Liver (tissue), 9 donors: ENCODE data around the gene ANKRD6. TPM values are rescaled to one million over a fixed set of nuclear protein-coding genes. Genes with fewer than 3 reads are reported as not detected.

Experiments
- DNase-seq: peaks from one replicate; pipeline ENCODE4 v3.0.0-alpha.2; 2017; ENCODE audit warnings: low spot score
- H3K27ac ChIP-seq, 2 donors: one replicate each; pipeline ENCODE4 v1.7.0; 2013; ENCODE audit warnings: inconsistent platforms in 2 of 2, low read length in 2 of 2, control low read depth in 1 of 2, low read depth in 1 of 2, mild to moderate bottlenecking in 1 of 2
- H3K27me3 ChIP-seq, 4 donors: one replicate each; pipeline versions ENCODE4 v1.6.1 to v1.7.0; 2013; ENCODE audit warnings: low read length in 3 of 4, inconsistent platforms in 1 of 4, mild to moderate bottlenecking in 1 of 4, moderate library complexity in 1 of 4; ENCODE audit not compliant: control insufficient read depth in 4 of 4, insufficient read depth in 4 of 4
- H3K36me3 ChIP-seq, 4 donors: one replicate each; pipeline versions ENCODE4 v1.6.1 to v1.7.0; 2013; ENCODE audit warnings: low read length in 3 of 4, mild to moderate bottlenecking in 3 of 4, low read depth in 1 of 4, moderate library complexity in 1 of 4; ENCODE audit not compliant: control insufficient read depth in 4 of 4, insufficient read depth in 3 of 4
- H3K4me1 ChIP-seq, 4 donors: one replicate each; pipeline versions ENCODE4 v1.6.1 to v1.7.0; 2013; ENCODE audit warnings: low read length in 3 of 4, mild to moderate bottlenecking in 3 of 4, moderate library complexity in 1 of 4; ENCODE audit not compliant: control insufficient read depth in 4 of 4, insufficient read depth in 4 of 4
- H3K4me3 ChIP-seq, 3 donors: one replicate each; pipeline versions ENCODE4 v1.6.1 to v1.7.0; 2013; ENCODE audit warnings: low read length in 3 of 3, control low read depth in 1 of 3, low read depth in 1 of 3, mild to moderate bottlenecking in 1 of 3
- H3K9ac ChIP-seq, 2 donors: one replicate each; pipeline ENCODE4 v1.7.0; 2013; ENCODE audit warnings: low read length in 2 of 2, mild to moderate bottlenecking in 2 of 2, moderate library complexity in 2 of 2, control low read depth in 1 of 2, low read depth in 1 of 2
- H3K9me3 ChIP-seq, 4 donors: one replicate each; pipeline versions ENCODE4 v1.6.1 to v1.7.0; 2013; ENCODE audit warnings: low read length in 3 of 4; ENCODE audit not compliant: control insufficient read depth in 4 of 4
- ATF3 ChIP-seq: IDR thresholded peaks from 2 replicates; pipeline ENCODE4 v1.6.1; 2016; ENCODE audit warnings: antibody characterized with exemption
- EGR1 ChIP-seq, 2 donors: IDR thresholded peaks; 2 replicates each; pipeline ENCODE4 v1.6.1; 2016 to 2018; ENCODE audit warnings: antibody characterized with exemption in 2 of 2, low read depth in 2 of 2
- FOXA1 ChIP-seq: IDR thresholded peaks from 2 replicates; pipeline ENCODE4 v1.6.1; 2016; ENCODE audit warnings: antibody characterized with exemption
- FOXA2 ChIP-seq: IDR thresholded peaks from 2 replicates; pipeline ENCODE4 v1.6.1; 2016; ENCODE audit warnings: antibody characterized with exemption
- GABPA ChIP-seq, 2 donors: IDR thresholded peaks in 1 of 2; conservative IDR thresholded peaks in 1 of 2; 2 replicates each; pipeline ENCODE4 v1.6.1; 2016; ENCODE audit warnings: antibody characterized with exemption in 2 of 2, mild to moderate bottlenecking in 1 of 2, moderate library complexity in 1 of 2
- HNF4A ChIP-seq, 2 donors: conservative IDR thresholded peaks; 2 replicates each; pipeline ENCODE4 v1.6.1; 2016; ENCODE audit warnings: antibody characterized with exemption in 2 of 2, mild to moderate bottlenecking in 2 of 2
- HNF4G ChIP-seq: IDR thresholded peaks from 2 replicates; pipeline ENCODE4 v1.6.1; 2016; ENCODE audit warnings: antibody characterized with exemption
- MAX ChIP-seq: IDR thresholded peaks from 2 replicates; pipeline ENCODE4 v1.6.1; 2016; ENCODE audit warnings: antibody characterized with exemption
- NR2F2 ChIP-seq: IDR thresholded peaks from 2 replicates; pipeline ENCODE4 v1.6.1; 2016; ENCODE audit warnings: antibody characterized with exemption
- REST ChIP-seq: IDR thresholded peaks from 2 replicates; pipeline ENCODE4 v1.6.1; 2016; ENCODE audit warnings: antibody characterized with exemption, mild to moderate bottlenecking
- RXRA ChIP-seq, 2 donors: IDR thresholded peaks; 2 replicates each; pipeline ENCODE4 v1.6.1; 2017 to 2018; ENCODE audit warnings: antibody characterized with exemption in 2 of 2, mild to moderate bottlenecking in 1 of 2
- SP1 ChIP-seq: IDR thresholded peaks from 2 replicates; pipeline ENCODE4 v1.6.1; 2018; ENCODE audit warnings: antibody characterized with exemption, mild to moderate bottlenecking
- TAF1 ChIP-seq: conservative IDR thresholded peaks from 2 replicates; pipeline ENCODE4 v1.6.1; 2016; ENCODE audit warnings: antibody characterized with exemption, mild to moderate bottlenecking
- YY1 ChIP-seq: IDR thresholded peaks from 2 replicates; pipeline ENCODE4 v1.6.1; 2016; ENCODE audit warnings: antibody characterized with exemption, mild to moderate bottlenecking
- ZBTB33 ChIP-seq: IDR thresholded peaks from 2 replicates; pipeline ENCODE4 v1.6.1; 2016; ENCODE audit warnings: antibody characterized with exemption
- WGBS: extraction: QIAGEN DNeasy Blood & Tissue Kit; methylation state at CpG from one replicate; pipeline ENCODE4 v1.1.7; 2013; 5-methylcytosine and 5-hydroxymethylcytosine counted together
- polyA plus RNA-seq, 2 donors: library from polyadenylated mRNA; stranded (reverse) in 1 of 2; unstranded in 1 of 2; fragments of 200-250 nt in 1 of 2; fragments of >200 nt in 1 of 2; fragmentation: Nextera tagmentation in 1 of 2; extraction: Ambion mirVana in 1 of 2; gene quantifications; one replicate each; pipeline versions ENCODE4 v1.2.1 to v1.2.3, GENCODE V29; 2013 to 2015
- total RNA-seq, 2 donors: library from RNA; depleted of rRNA; stranded (reverse); fragments of >200 nt; gene quantifications; one replicate each; pipeline ENCODE4 v1.2.3, GENCODE V29; 2014
- donor health status: healthy.
- donor health status: healthy.
- donor health status: healthy.
- donor health status: healthy.
- donor health status: healthy.

Gene ANKRD6
- total and polyA plus RNA-seq, 4 donors = 2.9 to 9.2 (median 3.8) TPM

GRCh38 chr6:89460713-89461112, 27.8 kb downstream of the ANKRD6 start:
- no peak overlapping the region for H3K4me3 ChIP-seq
- H3K27ac ChIP-seq = no peak overlapping the region
- no peaks in the 10 kb centered on the region for H3K36me3 ChIP-seq
- TF ChIP-seq HNF4G (no peak), FOXA2 (no peak), RXRA (IDR thresholded peaks at IDR 0.05) (no peak), TAF1 (no peak), ATF3 (no peak), EGR1 (IDR thresholded peaks at IDR 0.05; ENCODE audit: low read depth in 2 of 2) (no peak), REST (no peak), NR2F2 (no peak), FOXA1 (no peak), HNF4A (conservative IDR thresholded peaks at IDR 0.05) (no peak), GABPA (IDR thresholded peaks at IDR 0.05 in 1 of 2, conservative IDR thresholded peaks at IDR 0.05 in 1 of 2) (no peak), ZBTB33 (no peak), MAX (no peak)
- no peak overlapping the region for H3K9ac ChIP-seq
- H3K9me3 ChIP-seq = no peaks in the 10 kb centered on the region
- H3K27me3 ChIP-seq = no peaks in the 10 kb centered on the region
- 87% methylated on average over 7 of the region's 7 CpGs for WGBS
- no peaks in the 10 kb centered on the region for H3K4me1 ChIP-seq
- DNase-seq = no peak

GRCh38 chr6:89462503-89462902, 29.6 kb downstream of the ANKRD6 start:
- no peak for DNase-seq
- H3K9ac ChIP-seq = no peak overlapping the region
- no peaks in the 10 kb centered on the region for H3K36me3 ChIP-seq
- no peaks in the 10 kb centered on the region for H3K9me3 ChIP-seq
- TF ChIP-seq REST (no peak), TAF1 (no peak), EGR1 (IDR thresholded peaks at IDR 0.05; ENCODE audit: low read depth in 2 of 2) (no peak), SP1 (no peak), HNF4G (no peak), YY1 (no peak), HNF4A (conservative IDR thresholded peaks at IDR 0.05) (no peak)
- no peak overlapping the region for H3K27ac ChIP-seq
- WGBS = 89% methylated on average over 2 of the region's 2 CpGs
- no peaks in the 10 kb centered on the region for H3K27me3 ChIP-seq
- H3K4me1 ChIP-seq = no peaks in the 10 kb centered on the region
- no peak overlapping the region for H3K4me3 ChIP-seq
